Heart left ventricle (tissue), 13 donors: ENCODE results near the gene GPC6.

ENCODE experiments used
- CTCF ChIP-seq, 12 donors: fragments of 200-600 bp; sonication (generic) in 4 of 12; IDR thresholded peaks; one replicate each; pipeline versions ENCODE4 v1.5.0 to v1.8.0; 2018 to 2022; ENCODE audit warnings: antibody characterized with exemption in 12 of 12, mild to moderate bottlenecking in 5 of 12
- POLR2A ChIP-seq, 2 donors: fragments of 450-650 bp; IDR thresholded peaks; one replicate each; pipeline ENCODE4 v1.6.1; 2017; ENCODE audit warnings: antibody characterized with exemption in 2 of 2, mild to moderate bottlenecking in 2 of 2, moderate library complexity in 2 of 2
- donor health status: ischemic (EF 13 %, LVEDD 7.1; RV severe dilation, severe dysfunction).
- donor health status: DM: no; HTN: yes; CAD: no.
- donor health status: DM: no; HTN: no; CAD: no.
- donor health status: ischemic (EF 25% LVEDD 6.9; RV normal size, moderate dysfunction).
- donor health status: ischemic (EF 25% LVEDD 5.7; RV mildly dilated, moderate dysfunction).
- donor health status: ischemic (EF 35%, LVEDD 5.7; RV mildly dilated, moderate dysfunction).
- donor health status: nonischemic (EF 11% LVEDD 7.7; RV severe dilation, severe dysfunction).
- donor health status: DM: yes; HTN: yes; CAD: no.
- donor health status: PGD.
- donor health status: ischemic (EF 29% LVEDD 5.4; RV normal size, mild dysfunction).
- donor health status: nonischemic (EF 23%, LVEDD 6.1; RV moderate dilation, normal function).

- no peak for TF ChIP-seq CTCF (IDR thresholded peaks at IDR 0.05)
- TF ChIP-seq POLR2A (IDR thresholded peaks at IDR 0.05): no peak
Observed at GRCh38 chr13:93685900-93686299, 459.3 kb downstream of the GPC6 start.
